IMR-90 (cell line): ENCODE results near the gene FAM161A.
"Not testable (repeated sequence)": the region's sequence is repeated elsewhere in the genome, so short reads cannot be mapped to it uniquely, and the experiment has no call there.

Experiments
- ELK1 ChIP-seq: fragments of 150-350 bp; IDR thresholded peaks from 2 replicates; pipeline ENCODE4 v1.6.1; 2016; ENCODE audit warnings: low read depth, mild to moderate bottlenecking, low read length, moderate library complexity, borderline replicate concordance
- MXI1 ChIP-seq: IDR thresholded peaks from 2 replicates; pipeline ENCODE4 v1.6.1; 2012; ENCODE audit warnings: low read depth, mild to moderate bottlenecking, low read length, moderate library complexity, borderline replicate concordance
- POLR2A ChIP-seq: IDR thresholded peaks from 2 replicates; pipeline ENCODE4 v1.6.1; 2012; ENCODE audit warnings: mild to moderate bottlenecking, low read depth, low read length
- TF ChIP-seq, protein P1 (sequence below): conservative IDR thresholded peaks from 2 replicates; pipeline ENCODE4 v1.5.1; 2012; ENCODE audit warnings: mild to moderate bottlenecking, low read depth, low read length, improper control_type of control experiment

GRCh38 chr2:61810203-61810602 lies 43.7 kb downstream of the FAM161A start:
- not testable (repeated sequence) for TF ChIP-seq MXI1, ELK1, POLR2A
- TF ChIP-seq, protein P1, sequence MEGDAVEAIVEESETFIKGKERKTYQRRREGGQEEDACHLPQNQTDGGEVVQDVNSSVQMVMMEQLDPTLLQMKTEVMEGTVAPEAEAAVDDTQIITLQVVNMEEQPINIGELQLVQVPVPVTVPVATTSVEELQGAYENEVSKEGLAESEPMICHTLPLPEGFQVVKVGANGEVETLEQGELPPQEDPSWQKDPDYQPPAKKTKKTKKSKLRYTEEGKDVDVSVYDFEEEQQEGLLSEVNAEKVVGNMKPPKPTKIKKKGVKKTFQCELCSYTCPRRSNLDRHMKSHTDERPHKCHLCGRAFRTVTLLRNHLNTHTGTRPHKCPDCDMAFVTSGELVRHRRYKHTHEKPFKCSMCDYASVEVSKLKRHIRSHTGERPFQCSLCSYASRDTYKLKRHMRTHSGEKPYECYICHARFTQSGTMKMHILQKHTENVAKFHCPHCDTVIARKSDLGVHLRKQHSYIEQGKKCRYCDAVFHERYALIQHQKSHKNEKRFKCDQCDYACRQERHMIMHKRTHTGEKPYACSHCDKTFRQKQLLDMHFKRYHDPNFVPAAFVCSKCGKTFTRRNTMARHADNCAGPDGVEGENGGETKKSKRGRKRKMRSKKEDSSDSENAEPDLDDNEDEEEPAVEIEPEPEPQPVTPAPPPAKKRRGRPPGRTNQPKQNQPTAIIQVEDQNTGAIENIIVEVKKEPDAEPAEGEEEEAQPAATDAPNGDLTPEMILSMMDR: not testable (repeated sequence)
